Measurements from ENCODE around the gene DENND6B. TPM values are rescaled to one million over a fixed set of nuclear protein-coding genes. Genes with fewer than 3 reads are reported as not detected.
A peak's percentile ranks its signal among the peaks of the same experiment; 100 is the strongest.

DENND6B gene
- total RNA-seq, 1 donor from 2014 or later, result 1.4 TPM

- DNase-seq (ENCODE audit: low spot score in 2 of 2), result no peak
- Histone ChIP-seq H3K4me1 (peaks cover 15 to 34% of the 10 kb centered on the region in 2 donors), H3K36me3 (no peaks in the 10 kb centered on the region), H3K4me3 (peak overlapping the region; percentile 30 to 58), H3K27ac (no peak overlapping the region), H3K27me3 (no peaks in the 10 kb centered on the region), H3K9me3 (no peaks in the 10 kb centered on the region)
- TF ChIP-seq CTCF (IDR thresholded peaks at IDR 0.05), result peak in 1 of 3 experiments; percentile 40
- intact Hi-C loops (cut with DNase I), result no loop called here
These were observed 59.0 kb downstream of the DENND6B start for GRCh38 chr22:50267591-50268390.

- TF ChIP-seq CTCF (IDR thresholded peaks at IDR 0.05), result no peak
- DNase-seq (ENCODE audit: low spot score in 2 of 2), result no peak
- H3K9me3 ChIP-seq, result no peaks in the 10 kb centered on the region
- H3K4me1 ChIP-seq, result peaks cover 15 to 36% of the 10 kb centered on the region in 2 donors
- intact Hi-C loops (cut with DNase I), result no loop called here
- peak overlapping the region; percentile 30 to 58 for H3K4me3 ChIP-seq
- no peak overlapping the region for H3K27ac ChIP-seq
- H3K36me3 ChIP-seq, result no peaks in the 10 kb centered on the region
- H3K27me3 ChIP-seq, result no peaks in the 10 kb centered on the region
These were observed 59.8 kb downstream of the DENND6B start for GRCh38 chr22:50266994-50267393.

- intact Hi-C loops (cut with DNase I), result no loop called here
- Histone ChIP-seq H3K27me3 (no peaks in the 10 kb centered on the region), H3K9me3 (no peaks in the 10 kb centered on the region), H3K4me1 (peaks cover 6 to 26% of the 10 kb centered on the region in 2 donors), H3K36me3 (no peaks in the 10 kb centered on the region), H3K27ac (no peak overlapping the region), H3K4me3 (no peak overlapping the region)
- no peak for TF ChIP-seq CTCF (IDR thresholded peaks at IDR 0.05)
- no peak for DNase-seq (ENCODE audit: low spot score in 2 of 2)
These were observed 61.7 kb downstream of the DENND6B start for GRCh38 chr22:50264946-50265669.

GRCh38 chr22:50264104-50264745 is 62.6 kb downstream of the DENND6B start:
- Histone ChIP-seq H3K9me3 (no peaks in the 10 kb centered on the region), H3K4me1 (peaks cover 6 to 19% of the 10 kb centered on the region in 2 donors), H3K4me3 (no peak overlapping the region), H3K27me3 (no peaks in the 10 kb centered on the region), H3K36me3 (no peaks in the 10 kb centered on the region), H3K27ac (no peak overlapping the region)
- TF ChIP-seq CTCF (IDR thresholded peaks at IDR 0.05), result no peak
- intact Hi-C loops (cut with DNase I), result no loop called here
- no peak for DNase-seq (ENCODE audit: low spot score in 2 of 2)

GRCh38 chr22:50262973-50263617 is 63.7 kb downstream of the DENND6B start:
- no peaks in the 10 kb centered on the region for H3K36me3 ChIP-seq
- intact Hi-C loops (cut with DNase I), result no loop called here
- no peaks in the 10 kb centered on the region for H3K27me3 ChIP-seq
- H3K4me3 ChIP-seq, result no peak overlapping the region
- DNase-seq (ENCODE audit: low spot score in 2 of 2), result no peak
- peaks cover 6 to 16% of the 10 kb centered on the region in 2 donors for H3K4me1 ChIP-seq
- H3K27ac ChIP-seq, result no peak overlapping the region
- H3K9me3 ChIP-seq, result no peaks in the 10 kb centered on the region
- TF ChIP-seq CTCF (IDR thresholded peaks at IDR 0.05), result no peak

Data from ascending aorta (tissue), 2 donors.